Osteocyte (in vitro differentiated cells): ENCODE data around the gene PAQR8. TPM values are rescaled to one million over a fixed set of nuclear protein-coding genes. Genes with fewer than 3 reads are reported as not detected.
A peak's percentile ranks its signal among the peaks of the same experiment; 100 is the strongest.

Experiments used
- DNase-seq: peaks from one replicate; pipeline ENCODE4 v3.0.0; 2021; ENCODE audit warnings: mixed read lengths; ENCODE audit not compliant: unreplicated experiment; ENCODE audit errors: extremely low spot score
- H3K27ac Mint-ChIP-seq: one replicate; pipeline ENCODE4 v1.8.0; 2021; ENCODE audit warnings: mild to moderate bottlenecking, mixed read lengths; ENCODE audit not compliant: unreplicated experiment
- H3K27me3 Mint-ChIP-seq: one replicate; pipeline ENCODE4 v1.8.0; 2021; ENCODE audit warnings: mixed read lengths; ENCODE audit not compliant: unreplicated experiment
- H3K36me3 Mint-ChIP-seq: one replicate; pipeline ENCODE4 v1.8.0; 2021; ENCODE audit warnings: mixed read lengths; ENCODE audit not compliant: unreplicated experiment
- H3K4me1 Mint-ChIP-seq: one replicate; pipeline ENCODE4 v1.8.0; 2021; ENCODE audit warnings: mixed read lengths; ENCODE audit not compliant: unreplicated experiment
- H3K4me3 Mint-ChIP-seq: one replicate; pipeline ENCODE4 v1.8.0; 2021; ENCODE audit warnings: mild to moderate bottlenecking, moderate library complexity, mixed read lengths; ENCODE audit not compliant: unreplicated experiment
- H3K9me3 Mint-ChIP-seq: one replicate; pipeline ENCODE4 v1.8.0; 2021; ENCODE audit warnings: mixed read lengths; ENCODE audit not compliant: unreplicated experiment
- CTCF ChIP-seq: fragments of 200-600 bp; sonication (generic); IDR thresholded peaks from 2 replicates; pipeline ENCODE4 v1.5.0; 2021; ENCODE audit warnings: antibody characterized with exemption, mild to moderate bottlenecking, moderate library complexity
- total RNA-seq: library from RNA; stranded (reverse); gene quantifications from 2 replicates; pipeline ENCODE4 v1.2.1, GENCODE V29; 2021

Gene PAQR8
- total RNA-seq, 1 donor from 2014 or later = 13.4 TPM

- TF ChIP-seq CTCF = no peak
- Mint-ChIP-seq H3K36me3 (no peaks in the 10 kb centered on the region), H3K9me3 (no peaks in the 10 kb centered on the region), H3K27ac (no peak overlapping the region), H3K27me3 (no peaks in the 10 kb centered on the region), H3K4me3 (no peak overlapping the region), H3K4me1 (peaks cover 21% of the 10 kb centered on the region)
- no peak for DNase-seq
Observed at GRCh38 chr6:52392944-52393343, 31.0 kb downstream of the PAQR8 start.

DNA sequence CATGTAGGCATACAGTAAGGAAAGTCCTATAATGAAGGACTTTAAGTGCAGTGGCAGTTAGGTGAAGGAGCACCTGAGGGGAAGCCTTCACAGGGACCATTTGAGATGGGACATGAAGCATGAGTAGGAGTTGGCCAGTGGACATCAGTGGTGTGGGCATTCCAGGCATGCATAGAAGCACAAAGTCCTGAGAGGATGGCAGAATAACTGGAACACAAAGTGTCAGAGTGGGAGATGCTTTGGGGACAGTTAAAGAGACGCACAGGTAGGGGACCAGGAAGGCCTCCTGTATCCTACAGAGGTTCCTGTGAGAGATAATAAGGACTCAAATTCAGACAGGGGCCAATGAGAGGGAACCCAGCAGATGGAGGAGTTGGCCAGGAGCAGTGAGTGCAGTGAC is 31.8 kb downstream of the PAQR8 start:
- DNase-seq = no peak
- TF ChIP-seq CTCF = no peak
- Mint-ChIP-seq H3K4me1 (peaks cover 21% of the 10 kb centered on the region), H3K27me3 (no peaks in the 10 kb centered on the region), H3K27ac (no peak overlapping the region), H3K36me3 (no peaks in the 10 kb centered on the region), H3K4me3 (no peak overlapping the region), H3K9me3 (no peaks in the 10 kb centered on the region)

DNA sequence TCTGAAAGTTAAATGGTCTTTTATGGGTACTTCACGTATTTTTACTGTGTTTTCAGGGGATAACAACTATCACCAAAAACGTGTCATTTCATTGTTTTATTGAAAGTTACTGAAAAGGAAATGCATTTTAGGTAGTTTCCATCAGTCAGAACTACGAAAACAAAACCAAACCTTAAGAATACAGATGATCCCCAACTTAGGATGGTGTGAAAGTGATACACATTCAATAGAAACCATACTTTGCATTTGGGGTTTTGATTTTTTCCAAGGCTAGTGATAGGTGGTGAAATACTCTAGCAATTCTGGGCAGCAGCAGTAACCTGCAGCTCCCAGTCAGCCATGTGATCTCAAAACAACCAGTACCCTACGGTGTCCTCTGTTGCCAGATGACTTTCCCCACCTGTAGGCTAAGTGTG is 32.3 kb downstream of the PAQR8 start:
- no peaks in the 10 kb centered on the region for H3K27me3 Mint-ChIP-seq
- H3K36me3 Mint-ChIP-seq = no peaks in the 10 kb centered on the region
- no peak overlapping the region for H3K27ac Mint-ChIP-seq
- no peak overlapping the region for H3K4me3 Mint-ChIP-seq
- no peak for TF ChIP-seq CTCF
- DNase-seq = no peak
- H3K4me1 Mint-ChIP-seq = peaks cover 22% of the 10 kb centered on the region
- H3K9me3 Mint-ChIP-seq = no peaks in the 10 kb centered on the region

DNA sequence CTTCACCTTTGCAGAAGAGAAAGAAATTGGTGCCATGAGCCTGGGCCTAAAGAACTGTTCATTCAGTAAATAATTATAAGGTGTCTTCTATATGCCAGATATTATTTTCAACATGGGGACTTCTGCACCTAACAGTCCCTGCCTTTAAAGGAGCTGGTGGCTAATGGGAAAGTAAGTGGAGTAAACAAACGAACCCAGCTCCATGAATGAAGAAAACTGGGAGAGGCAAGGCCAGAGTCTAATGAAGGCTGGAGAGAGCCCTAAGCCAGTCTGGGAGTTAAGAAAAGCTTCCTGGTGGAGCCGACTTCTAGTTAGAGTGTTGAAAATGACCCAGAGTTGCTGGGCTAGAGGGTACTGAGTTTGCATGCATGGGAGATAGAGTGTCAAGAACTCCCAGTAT is 34.0 kb downstream of the PAQR8 start:
- Mint-ChIP-seq H3K4me1 (peaks cover 12% of the 10 kb centered on the region), H3K27ac (no peak overlapping the region), H3K27me3 (no peaks in the 10 kb centered on the region), H3K36me3 (no peaks in the 10 kb centered on the region), H3K9me3 (no peaks in the 10 kb centered on the region), H3K4me3 (no peak overlapping the region)
- TF ChIP-seq CTCF = no peak
- DNase-seq = no peak

DNA sequence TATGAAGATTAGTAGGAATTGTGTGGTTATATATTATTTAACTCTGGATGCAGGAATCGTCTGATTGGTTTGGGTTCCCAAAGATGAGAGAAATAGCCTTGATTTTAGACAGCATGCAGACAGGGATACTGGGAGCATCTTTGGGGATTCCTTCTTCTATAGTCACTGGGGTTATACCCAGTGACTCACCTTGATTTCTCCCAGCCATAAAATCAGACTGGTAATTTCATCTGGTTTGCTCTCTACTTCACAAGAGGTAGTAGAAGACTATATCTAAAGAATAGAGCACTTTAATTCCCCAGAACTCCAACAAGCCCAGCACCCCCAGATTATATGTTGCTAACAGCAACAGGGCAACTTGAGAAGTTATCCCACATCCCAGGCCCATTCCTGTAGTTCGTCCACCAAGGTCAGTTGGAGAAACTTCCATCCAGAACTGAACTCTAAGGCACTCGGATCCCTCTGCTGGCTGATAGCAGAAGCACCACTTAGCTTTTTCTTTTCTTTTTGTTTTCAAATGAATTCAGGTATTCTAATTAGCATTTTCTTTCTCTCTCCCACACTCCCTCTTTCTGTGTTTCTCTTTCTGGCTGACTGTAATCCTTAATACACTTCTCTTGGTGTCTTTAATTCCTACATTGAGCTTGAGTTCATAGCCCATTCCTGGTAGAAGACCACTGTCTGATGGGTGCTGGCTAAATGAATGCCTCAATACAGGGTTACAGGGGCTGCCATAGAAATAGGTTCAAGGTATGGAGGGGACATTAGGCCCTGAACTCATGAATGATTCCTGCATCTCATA is 37.8 kb downstream of the PAQR8 start:
- peaks cover 11% of the 10 kb centered on the region for H3K4me1 Mint-ChIP-seq
- DNase-seq = no peak

More for the DNA sequence above, 37.8 kb downstream of the PAQR8 start:
- Mint-ChIP-seq H3K27ac (no peak overlapping the region), H3K36me3 (peaks cover 12% of the 10 kb centered on the region), H3K9me3 (no peaks in the 10 kb centered on the region), H3K27me3 (no peaks in the 10 kb centered on the region), H3K4me3 (no peak overlapping the region)
- peak; percentile 82 for TF ChIP-seq CTCF
